ENCODE data around the gene LRRK2.

DNA sequence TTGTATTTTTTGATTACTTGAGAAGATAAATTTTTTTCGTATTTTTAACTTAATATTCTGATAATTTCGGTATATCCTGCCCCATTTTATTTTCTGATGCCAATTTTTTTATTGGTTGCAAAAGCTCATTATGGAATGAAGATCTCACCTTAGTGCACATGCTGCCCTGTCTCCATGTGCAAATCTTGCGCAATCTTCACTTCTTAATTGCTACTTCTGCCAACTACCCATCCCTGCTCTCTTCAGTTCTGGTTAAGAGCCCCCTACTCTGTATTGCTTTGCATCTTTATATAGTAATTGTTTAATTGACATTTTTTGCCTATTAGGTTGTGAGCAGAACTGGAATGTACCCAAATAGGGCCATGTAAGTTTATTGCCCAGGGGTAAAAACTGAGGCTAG, 20.5 kb upstream of the LRRK2 start:
- TF ChIP-seq, protein P1, sequence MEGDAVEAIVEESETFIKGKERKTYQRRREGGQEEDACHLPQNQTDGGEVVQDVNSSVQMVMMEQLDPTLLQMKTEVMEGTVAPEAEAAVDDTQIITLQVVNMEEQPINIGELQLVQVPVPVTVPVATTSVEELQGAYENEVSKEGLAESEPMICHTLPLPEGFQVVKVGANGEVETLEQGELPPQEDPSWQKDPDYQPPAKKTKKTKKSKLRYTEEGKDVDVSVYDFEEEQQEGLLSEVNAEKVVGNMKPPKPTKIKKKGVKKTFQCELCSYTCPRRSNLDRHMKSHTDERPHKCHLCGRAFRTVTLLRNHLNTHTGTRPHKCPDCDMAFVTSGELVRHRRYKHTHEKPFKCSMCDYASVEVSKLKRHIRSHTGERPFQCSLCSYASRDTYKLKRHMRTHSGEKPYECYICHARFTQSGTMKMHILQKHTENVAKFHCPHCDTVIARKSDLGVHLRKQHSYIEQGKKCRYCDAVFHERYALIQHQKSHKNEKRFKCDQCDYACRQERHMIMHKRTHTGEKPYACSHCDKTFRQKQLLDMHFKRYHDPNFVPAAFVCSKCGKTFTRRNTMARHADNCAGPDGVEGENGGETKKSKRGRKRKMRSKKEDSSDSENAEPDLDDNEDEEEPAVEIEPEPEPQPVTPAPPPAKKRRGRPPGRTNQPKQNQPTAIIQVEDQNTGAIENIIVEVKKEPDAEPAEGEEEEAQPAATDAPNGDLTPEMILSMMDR (IDR thresholded peaks at IDR 0.05 in 4 of 5, conservative IDR thresholded peaks at IDR 0.05 in 1 of 5), result no peak
- no peak for TF ChIP-seq POLR2A (IDR thresholded peaks at IDR 0.05)

Measured in gastrocnemius medialis (tissue), 4 donors.